Measurements from ENCODE around the gene VCP. TPM values are rescaled to one million over a fixed set of nuclear protein-coding genes. Genes with fewer than 3 reads are reported as not detected.

VCP gene
- total and polyA plus RNA-seq, 2 experiments from 2014 or later: 130 to 408 TPM

GRCh38 chr9:35033101-35033500 lies 39.3 kb downstream of the VCP start (continued):
- TF ChIP-seq ZNF462 (CRISPR knock-in tag; IDR thresholded peaks at IDR 0.05) (no peak), EZH2 (IDR thresholded peaks at IDR 0.05; ENCODE audit: low read depth, unreplicated experiment) (no peak), ZNF331 (CRISPR knock-in tag; IDR thresholded peaks at IDR 0.05; ENCODE audit: low read depth) (no peak), STAT1 (IDR thresholded peaks at IDR 0.05; ENCODE audit: unreplicated experiment) (no peak), NANOG (IDR thresholded peaks at IDR 0.05; ENCODE audit: borderline replicate concordance) (no peak), CREB1 (CRISPR knock-in tag; IDR thresholded peaks at IDR 0.05; ENCODE audit: low read depth) (no peak)
- TF ChIP-seq, protein P1, sequence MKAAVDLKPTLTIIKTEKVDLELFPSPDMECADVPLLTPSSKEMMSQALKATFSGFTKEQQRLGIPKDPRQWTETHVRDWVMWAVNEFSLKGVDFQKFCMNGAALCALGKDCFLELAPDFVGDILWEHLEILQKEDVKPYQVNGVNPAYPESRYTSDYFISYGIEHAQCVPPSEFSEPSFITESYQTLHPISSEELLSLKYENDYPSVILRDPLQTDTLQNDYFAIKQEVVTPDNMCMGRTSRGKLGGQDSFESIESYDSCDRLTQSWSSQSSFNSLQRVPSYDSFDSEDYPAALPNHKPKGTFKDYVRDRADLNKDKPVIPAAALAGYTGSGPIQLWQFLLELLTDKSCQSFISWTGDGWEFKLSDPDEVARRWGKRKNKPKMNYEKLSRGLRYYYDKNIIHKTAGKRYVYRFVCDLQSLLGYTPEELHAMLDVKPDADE (IDR thresholded peaks at IDR 0.05): no peak

DNA sequence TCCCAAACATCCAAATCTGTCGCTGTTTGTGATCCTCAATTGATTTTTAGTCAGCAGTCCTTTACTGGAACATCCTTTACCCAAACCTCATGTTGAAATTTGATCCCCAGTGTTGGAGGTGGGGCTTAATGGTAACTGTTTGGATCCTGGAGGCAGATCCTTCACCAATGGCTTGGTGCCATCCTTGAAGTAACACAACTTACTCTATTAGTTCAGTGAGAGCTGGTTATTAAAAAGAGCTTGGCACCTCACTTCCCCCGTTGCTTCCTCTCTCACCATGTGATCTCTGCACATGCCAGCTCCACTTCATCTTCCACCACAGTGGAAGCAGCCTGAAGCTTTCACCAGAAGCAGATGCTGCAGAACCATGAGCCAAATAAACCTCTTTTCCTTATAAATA lies 42.6 kb downstream of the VCP start:
- Mint-ChIP-seq H3K36me3 (ENCODE audit: low read depth) (peaks cover 46% of the 10 kb centered on the region), H3K4me3 (no peak overlapping the region), H3K27me3 (ENCODE audit: insufficient read depth, low read depth, poor library complexity) (peaks cover 5% of the 10 kb centered on the region), H3K4me1 (peaks cover 21% of the 10 kb centered on the region), H3K27ac (no peak overlapping the region), H3K9me3 (peaks cover 36% of the 10 kb centered on the region)
- Histone ChIP-seq H3K4me3 (no peak overlapping the region), H3K27ac (ENCODE audit: low read depth) (no peak overlapping the region), H2AFZ (no peak overlapping the region), H3K79me2 (replicated peaks; ENCODE audit: insufficient read depth) (no peaks in the 10 kb centered on the region), H3K9me2 (ENCODE audit: insufficient read depth) (no peaks in the 10 kb centered on the region), H3K4me1 (ENCODE audit: insufficient read depth) (peaks cover 24% of the 10 kb centered on the region), H3K36me3 (ENCODE audit: insufficient read depth) (no peaks in the 10 kb centered on the region), H3K27me3 (ENCODE audit: insufficient read depth) (no peaks in the 10 kb centered on the region), H3F3A (replicated peaks; ENCODE audit: low read depth) (no peaks in the 10 kb centered on the region), H4K20me1 (replicated peaks; ENCODE audit: insufficient read depth) (no peaks in the 10 kb centered on the region), H3K4me2 (no peak overlapping the region)
- DNase-seq (ENCODE audit: low spot score): no peak
- no peak for ATAC-seq
- no peak for TF ChIP-seq EZH2 (IDR thresholded peaks at IDR 0.05; ENCODE audit: low read depth, unreplicated experiment)
- no peak for TF ChIP-seq CREB1 (CRISPR knock-in tag; IDR thresholded peaks at IDR 0.05; ENCODE audit: low read depth)
- TF ChIP-seq, protein P2, sequence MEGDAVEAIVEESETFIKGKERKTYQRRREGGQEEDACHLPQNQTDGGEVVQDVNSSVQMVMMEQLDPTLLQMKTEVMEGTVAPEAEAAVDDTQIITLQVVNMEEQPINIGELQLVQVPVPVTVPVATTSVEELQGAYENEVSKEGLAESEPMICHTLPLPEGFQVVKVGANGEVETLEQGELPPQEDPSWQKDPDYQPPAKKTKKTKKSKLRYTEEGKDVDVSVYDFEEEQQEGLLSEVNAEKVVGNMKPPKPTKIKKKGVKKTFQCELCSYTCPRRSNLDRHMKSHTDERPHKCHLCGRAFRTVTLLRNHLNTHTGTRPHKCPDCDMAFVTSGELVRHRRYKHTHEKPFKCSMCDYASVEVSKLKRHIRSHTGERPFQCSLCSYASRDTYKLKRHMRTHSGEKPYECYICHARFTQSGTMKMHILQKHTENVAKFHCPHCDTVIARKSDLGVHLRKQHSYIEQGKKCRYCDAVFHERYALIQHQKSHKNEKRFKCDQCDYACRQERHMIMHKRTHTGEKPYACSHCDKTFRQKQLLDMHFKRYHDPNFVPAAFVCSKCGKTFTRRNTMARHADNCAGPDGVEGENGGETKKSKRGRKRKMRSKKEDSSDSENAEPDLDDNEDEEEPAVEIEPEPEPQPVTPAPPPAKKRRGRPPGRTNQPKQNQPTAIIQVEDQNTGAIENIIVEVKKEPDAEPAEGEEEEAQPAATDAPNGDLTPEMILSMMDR (conservative IDR thresholded peaks at IDR 0.05; ENCODE audit: low read depth in 2 of 2): no peak
- TF ChIP-seq EZH2phosphoT487 (IDR thresholded peaks at IDR 0.05; ENCODE audit: unreplicated experiment): no peak
- no peak for TF ChIP-seq STAT1 (IDR thresholded peaks at IDR 0.05; ENCODE audit: unreplicated experiment)
